ENCODE results near the gene ENOX2. TPM values are rescaled to one million over a fixed set of nuclear protein-coding genes. Genes with fewer than 3 reads are reported as not detected.

Gene ENOX2
- total RNA-seq, 1 donor from 2014 or later, result 16.2 TPM

GRCh38 chrX:130841776-130842175, 61.2 kb downstream of the ENOX2 start:
- DNase-seq, result no peak

GRCh38 chrX:130840345-130840744, 62.7 kb downstream of the ENOX2 start:
- Mint-ChIP-seq H3K4me1 (peaks cover 13% of the 10 kb centered on the region), H3K27ac (no peak overlapping the region), H3K27me3 (no peaks in the 10 kb centered on the region), H3K4me3 (no peak overlapping the region), H3K9me3 (no peaks in the 10 kb centered on the region), H3K36me3 (ENCODE audit: low read depth) (no peaks in the 10 kb centered on the region)
- POLR2A ChIA-PET, result no interaction called here
- no peak for DNase-seq
- CTCF ChIA-PET, result no interaction called here
- no peak for TF ChIP-seq CTCF (IDR thresholded peaks at IDR 0.05)
- ATAC-seq (ENCODE audit: low read depth), result no peak
- intact Hi-C loops (cut with micrococcal nuclease), result no loop called here

More at GRCh38 chrX:130841776-130842175, 61.2 kb downstream of the ENOX2 start:
- no peaks in the 10 kb centered on the region for H3K9me3 Mint-ChIP-seq
- H3K27ac Mint-ChIP-seq, result no peak overlapping the region
- intact Hi-C loops (cut with micrococcal nuclease), result no loop called here
- no peak for ATAC-seq (ENCODE audit: low read depth)
- no peak for TF ChIP-seq CTCF (IDR thresholded peaks at IDR 0.05)
- H3K4me1 Mint-ChIP-seq, result peaks cover 1% of the 10 kb centered on the region
- ChIA-PET POLR2A (no interaction called here), CTCF (no interaction called here)
- no peak overlapping the region for H3K4me3 Mint-ChIP-seq
- H3K36me3 Mint-ChIP-seq (ENCODE audit: low read depth), result no peaks in the 10 kb centered on the region
- H3K27me3 Mint-ChIP-seq, result no peaks in the 10 kb centered on the region

GRCh38 chrX:130836447-130836846, 66.6 kb downstream of the ENOX2 start:
- H3K4me1 Mint-ChIP-seq, result peaks cover 48% of the 10 kb centered on the region
- ChIA-PET CTCF (no interaction called here), POLR2A (no interaction called here)
- no peaks in the 10 kb centered on the region for H3K27me3 Mint-ChIP-seq
- ATAC-seq (ENCODE audit: low read depth) (no peak), DNase-seq (no peak)
- TF ChIP-seq CTCF (IDR thresholded peaks at IDR 0.05), result no peak
- no peaks in the 10 kb centered on the region for H3K36me3 Mint-ChIP-seq (ENCODE audit: low read depth)
- no peak overlapping the region for H3K4me3 Mint-ChIP-seq
- no peaks in the 10 kb centered on the region for H3K9me3 Mint-ChIP-seq
- intact Hi-C loops (cut with micrococcal nuclease), result no loop called here
- no peak overlapping the region for H3K27ac Mint-ChIP-seq

- Mint-ChIP-seq H3K4me1 (peaks cover 63% of the 10 kb centered on the region), H3K36me3 (ENCODE audit: low read depth) (no peaks in the 10 kb centered on the region), H3K4me3 (no peak overlapping the region), H3K27ac (no peak overlapping the region), H3K9me3 (no peaks in the 10 kb centered on the region), H3K27me3 (no peaks in the 10 kb centered on the region)
- no peak for TF ChIP-seq CTCF (IDR thresholded peaks at IDR 0.05)
- DNase-seq (no peak), ATAC-seq (ENCODE audit: low read depth) (no peak)
- POLR2A ChIA-PET, result no interaction called here
- intact Hi-C loops (cut with micrococcal nuclease), result no loop called here
- CTCF ChIA-PET, result no interaction called here
Observed at GRCh38 chrX:130834830-130835229, 68.2 kb downstream of the ENOX2 start.

GRCh38 chrX:130834149-130834548, 68.9 kb downstream of the ENOX2 start:
- ChIA-PET CTCF (no interaction called here), POLR2A (no interaction called here)
- no peaks in the 10 kb centered on the region for H3K9me3 Mint-ChIP-seq
- H3K4me3 Mint-ChIP-seq, result peak overlapping the region; percentile 7
- no peak overlapping the region for H3K27ac Mint-ChIP-seq
- H3K4me1 Mint-ChIP-seq, result peaks cover 63% of the 10 kb centered on the region
- ATAC-seq (ENCODE audit: low read depth) (peak; percentile 34), DNase-seq (no peak)
- intact Hi-C loops (cut with micrococcal nuclease), result no loop called here
- no peaks in the 10 kb centered on the region for H3K27me3 Mint-ChIP-seq
- no peak for TF ChIP-seq CTCF (IDR thresholded peaks at IDR 0.05)
- H3K36me3 Mint-ChIP-seq (ENCODE audit: low read depth), result no peaks in the 10 kb centered on the region
